OCI-LY7 (cell line): Measurements from ENCODE around the gene TMIGD2.

Source experiments
- EZH2phosphoT487 ChIP-seq: fragments of 200-600 bp; sonication (generic); IDR thresholded peaks from 2 replicates; pipeline ENCODE4 v1.6.1; 2018; ENCODE audit warnings: low read depth, borderline replicate concordance, mild to moderate bottlenecking, mixed run types, antibody characterized with exemption, low read length, moderate library complexity, mixed read lengths
- TF ChIP-seq, protein P1 (sequence below): fragments of 200-600 bp; sonication (generic); conservative IDR thresholded peaks from 2 replicates; pipeline ENCODE4 v1.5.1; 2014; ENCODE audit warnings: mild to moderate bottlenecking, antibody characterized with exemption, low read length, moderate library complexity, mixed read lengths

DNA sequence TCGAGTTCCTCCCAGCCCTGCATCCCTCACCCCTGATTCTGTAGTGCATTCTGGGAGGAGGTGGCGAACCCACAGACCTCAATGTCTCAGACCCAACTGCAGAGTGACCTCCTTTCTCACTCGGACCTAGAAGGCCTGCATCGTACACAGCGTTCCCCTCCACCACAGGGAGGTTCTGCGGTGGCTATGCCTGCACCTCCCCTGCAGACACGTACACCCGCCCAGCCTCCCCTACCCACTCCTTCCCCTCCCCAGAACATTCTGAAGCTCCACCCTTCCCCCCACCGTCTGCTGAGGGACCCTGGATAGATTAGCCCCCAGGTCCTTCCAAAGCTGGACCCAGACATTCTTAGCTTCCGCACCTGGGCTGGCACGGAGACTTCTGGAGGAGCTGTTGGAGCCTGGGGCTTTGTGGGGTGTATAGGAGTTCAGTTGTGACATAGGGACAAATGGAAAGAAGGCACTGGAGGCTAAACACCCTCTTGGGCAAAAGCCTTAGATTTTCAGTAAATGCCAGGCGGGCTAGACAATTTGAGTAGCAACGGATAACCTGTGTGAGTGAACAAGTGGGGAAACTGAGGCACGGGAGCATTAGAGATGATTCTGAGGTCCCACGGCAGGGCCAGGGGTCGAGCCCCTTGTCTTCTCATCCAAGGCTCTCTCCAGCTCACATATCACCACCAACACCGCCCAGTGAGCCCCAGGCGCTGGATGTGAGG, 1.8 kb upstream of the TMIGD2 start:
- TF ChIP-seq, protein P1, sequence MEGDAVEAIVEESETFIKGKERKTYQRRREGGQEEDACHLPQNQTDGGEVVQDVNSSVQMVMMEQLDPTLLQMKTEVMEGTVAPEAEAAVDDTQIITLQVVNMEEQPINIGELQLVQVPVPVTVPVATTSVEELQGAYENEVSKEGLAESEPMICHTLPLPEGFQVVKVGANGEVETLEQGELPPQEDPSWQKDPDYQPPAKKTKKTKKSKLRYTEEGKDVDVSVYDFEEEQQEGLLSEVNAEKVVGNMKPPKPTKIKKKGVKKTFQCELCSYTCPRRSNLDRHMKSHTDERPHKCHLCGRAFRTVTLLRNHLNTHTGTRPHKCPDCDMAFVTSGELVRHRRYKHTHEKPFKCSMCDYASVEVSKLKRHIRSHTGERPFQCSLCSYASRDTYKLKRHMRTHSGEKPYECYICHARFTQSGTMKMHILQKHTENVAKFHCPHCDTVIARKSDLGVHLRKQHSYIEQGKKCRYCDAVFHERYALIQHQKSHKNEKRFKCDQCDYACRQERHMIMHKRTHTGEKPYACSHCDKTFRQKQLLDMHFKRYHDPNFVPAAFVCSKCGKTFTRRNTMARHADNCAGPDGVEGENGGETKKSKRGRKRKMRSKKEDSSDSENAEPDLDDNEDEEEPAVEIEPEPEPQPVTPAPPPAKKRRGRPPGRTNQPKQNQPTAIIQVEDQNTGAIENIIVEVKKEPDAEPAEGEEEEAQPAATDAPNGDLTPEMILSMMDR: no peak
- TF ChIP-seq EZH2phosphoT487: no peak
